HS-5 (cell line): ENCODE measurements around the gene GANC.
"Not testable (repeated sequence)": the region's sequence is repeated elsewhere in the genome, so short reads cannot be mapped to it uniquely, and the experiment has no call there.

Experiments used
- DNase-seq: peaks from one replicate; pipeline ENCODE4 v3.0.0-alpha.2; 2012; ENCODE audit warnings: low read depth

The GANC gene, protein sequence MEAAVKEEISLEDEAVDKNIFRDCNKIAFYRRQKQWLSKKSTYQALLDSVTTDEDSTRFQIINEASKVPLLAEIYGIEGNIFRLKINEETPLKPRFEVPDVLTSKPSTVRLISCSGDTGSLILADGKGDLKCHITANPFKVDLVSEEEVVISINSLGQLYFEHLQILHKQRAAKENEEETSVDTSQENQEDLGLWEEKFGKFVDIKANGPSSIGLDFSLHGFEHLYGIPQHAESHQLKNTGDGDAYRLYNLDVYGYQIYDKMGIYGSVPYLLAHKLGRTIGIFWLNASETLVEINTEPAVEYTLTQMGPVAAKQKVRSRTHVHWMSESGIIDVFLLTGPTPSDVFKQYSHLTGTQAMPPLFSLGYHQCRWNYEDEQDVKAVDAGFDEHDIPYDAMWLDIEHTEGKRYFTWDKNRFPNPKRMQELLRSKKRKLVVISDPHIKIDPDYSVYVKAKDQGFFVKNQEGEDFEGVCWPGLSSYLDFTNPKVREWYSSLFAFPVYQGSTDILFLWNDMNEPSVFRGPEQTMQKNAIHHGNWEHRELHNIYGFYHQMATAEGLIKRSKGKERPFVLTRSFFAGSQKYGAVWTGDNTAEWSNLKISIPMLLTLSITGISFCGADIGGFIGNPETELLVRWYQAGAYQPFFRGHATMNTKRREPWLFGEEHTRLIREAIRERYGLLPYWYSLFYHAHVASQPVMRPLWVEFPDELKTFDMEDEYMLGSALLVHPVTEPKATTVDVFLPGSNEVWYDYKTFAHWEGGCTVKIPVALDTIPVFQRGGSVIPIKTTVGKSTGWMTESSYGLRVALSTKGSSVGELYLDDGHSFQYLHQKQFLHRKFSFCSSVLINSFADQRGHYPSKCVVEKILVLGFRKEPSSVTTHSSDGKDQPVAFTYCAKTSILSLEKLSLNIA (N-terminal part only)

GRCh38 chr15:42272939-42273899 lies at the start of gene GANC, which contains the start of gene TMEM87A:
TSS of gene GANC (plus strand) at chr15:42273201. CDS start at chr15:42274482, 1,281 bp downstream.
TSS of gene TMEM87A (minus strand) at chr15:42273433. CDS start at chr15:42273398, 35 bp downstream.
- DNase-seq, result peak; percentile 96

- no peak for DNase-seq
Measured at GRCh38 chr15:42226648-42227047, 46.4 kb upstream of the GANC start.

GRCh38 chr15:42228036-42228435 lies 45.0 kb upstream of the GANC start:
- no peak for DNase-seq

DNA sequence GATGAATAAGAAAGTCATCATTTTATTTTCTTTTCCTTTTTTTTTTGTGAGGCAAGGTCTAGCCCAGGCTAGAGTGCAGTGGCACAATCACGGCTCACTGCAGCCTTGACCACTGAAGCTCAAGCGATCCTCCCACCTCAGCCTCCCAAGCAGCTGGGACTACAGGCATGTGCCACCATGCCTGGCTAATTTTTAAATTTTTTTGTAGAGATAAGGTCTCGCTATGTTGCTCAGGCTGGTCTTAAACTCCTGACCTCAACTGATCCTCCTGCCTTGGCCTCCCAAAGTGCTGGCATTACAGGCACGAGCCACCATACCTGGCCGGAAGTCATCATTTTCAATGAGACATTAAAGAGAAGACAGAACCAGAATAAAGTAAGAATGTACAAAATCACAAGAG lies 44.0 kb upstream of the GANC start:
- DNase-seq, result not testable (repeated sequence)

DNA sequence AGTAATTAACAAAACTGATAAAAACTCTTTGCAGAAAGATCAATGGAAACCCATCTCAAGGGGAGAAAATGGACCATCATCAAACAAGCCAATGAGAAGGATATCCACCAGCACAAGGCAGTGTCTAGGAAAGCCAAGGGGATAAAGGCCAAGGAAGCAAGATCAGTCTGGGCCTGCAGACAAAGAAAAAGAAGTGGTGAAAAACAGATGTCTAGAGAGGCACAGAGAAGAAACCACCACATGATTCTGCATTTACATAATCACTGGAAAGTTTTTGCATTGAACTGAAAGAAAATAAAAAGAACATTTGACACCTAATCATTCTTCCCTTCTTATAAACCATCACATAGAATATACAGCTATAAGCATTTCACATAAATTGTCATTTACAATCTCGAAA lies 41.9 kb upstream of the GANC start:
- DNase-seq, result no peak

GRCh38 chr15:42232606-42233005 lies 40.4 kb upstream of the GANC start:
- DNase-seq, result no peak

- no peak for DNase-seq
Measured at GRCh38 chr15:42233107-42233506, 39.9 kb upstream of the GANC start.

DNA sequence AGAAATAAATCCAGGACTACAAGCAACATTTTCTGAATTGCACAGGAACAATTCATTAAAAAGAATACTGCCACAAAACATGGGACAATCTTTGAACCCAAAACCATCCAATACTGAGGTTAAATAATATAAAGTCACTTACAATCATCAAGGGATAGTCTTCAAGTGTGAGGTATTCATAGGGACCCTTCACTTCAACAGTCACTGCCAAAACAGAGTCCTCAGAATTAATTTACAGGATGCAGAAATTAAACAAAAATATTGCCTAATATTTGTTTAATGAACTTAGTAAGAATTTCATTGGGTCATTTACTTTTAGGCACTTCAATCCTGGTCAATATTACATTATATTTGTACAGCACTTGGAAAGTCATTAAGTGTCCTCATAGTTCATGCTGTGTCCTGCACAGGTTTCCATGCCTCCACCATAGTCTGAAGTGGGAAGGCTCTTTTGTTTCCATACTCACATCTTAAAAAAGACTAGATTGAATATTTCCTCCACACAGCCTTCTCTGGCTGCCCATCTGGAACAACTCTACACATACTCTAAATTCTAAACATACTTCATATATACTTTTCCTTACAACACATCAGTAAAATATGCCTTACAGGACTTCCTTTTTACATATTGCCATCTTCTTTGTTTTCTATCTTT lies 33.3 kb upstream of the GANC start:
- DNase-seq, result peak; percentile 37

DNA sequence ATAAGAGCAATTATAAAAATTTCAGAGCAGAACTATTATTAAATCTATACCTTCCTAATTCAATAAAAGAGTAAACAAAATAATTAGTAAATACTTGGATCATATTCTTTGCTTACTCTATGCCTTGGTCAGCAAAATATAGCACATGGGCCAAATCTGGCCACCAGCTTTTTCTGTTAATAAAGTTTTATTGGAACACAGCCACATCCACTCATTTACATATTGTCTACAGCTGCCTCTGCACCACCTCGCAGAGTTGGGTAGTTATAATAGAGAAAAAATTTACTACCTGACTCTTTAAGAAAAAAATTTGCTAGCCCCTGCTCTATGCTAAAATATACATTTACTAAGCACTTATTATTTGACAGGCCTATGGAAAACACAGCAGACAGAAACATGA lies 32.2 kb upstream of the GANC start:
- DNase-seq, result no peak

DNA sequence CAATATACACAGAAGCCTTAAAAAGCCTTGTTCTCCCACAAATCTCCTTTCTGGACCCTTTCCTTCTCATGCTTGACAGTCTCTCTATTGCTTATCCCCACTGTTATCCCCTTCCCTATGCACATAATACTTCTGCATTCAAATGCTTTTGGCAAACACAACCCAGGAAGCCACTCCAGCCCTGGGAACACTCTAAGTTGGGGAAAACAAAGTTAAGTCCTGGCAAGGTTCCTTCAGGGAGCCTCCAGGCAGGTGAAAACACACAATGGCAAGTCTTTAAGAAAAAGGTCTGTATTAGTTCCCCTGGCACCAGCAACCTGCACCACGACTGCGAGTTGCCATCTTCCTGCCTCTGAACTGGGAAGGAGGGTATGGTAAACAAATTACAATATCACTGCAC lies 19.7 kb upstream of the GANC start:
- DNase-seq, result no peak

DNA sequence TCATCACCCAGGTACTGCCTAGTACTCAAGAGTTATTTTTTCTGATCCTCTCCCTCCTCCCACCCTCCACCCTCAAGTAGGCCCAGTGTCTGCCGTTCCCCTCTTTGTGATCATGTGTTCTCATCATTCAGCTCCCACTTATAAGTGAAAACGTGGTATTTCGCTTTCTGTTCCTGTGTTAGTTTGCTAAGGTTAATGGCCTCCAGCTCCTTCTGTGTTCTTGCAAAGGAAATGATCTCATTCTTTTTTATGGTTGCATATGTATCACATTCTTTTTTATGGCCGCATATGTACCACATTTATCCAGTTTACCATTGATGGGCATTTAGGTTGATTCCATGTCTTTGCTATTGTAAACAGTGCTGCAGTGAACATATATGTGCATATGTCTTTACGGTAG lies 8.2 kb upstream of the GANC start:
- no peak for DNase-seq

GRCh38 chr15:42267286-42267685 lies 5.7 kb upstream of the GANC start:
- DNase-seq, result no peak

- no peak for DNase-seq
Measured at GRCh38 chr15:42270551-42270950, 2.5 kb upstream of the GANC start.

DNA sequence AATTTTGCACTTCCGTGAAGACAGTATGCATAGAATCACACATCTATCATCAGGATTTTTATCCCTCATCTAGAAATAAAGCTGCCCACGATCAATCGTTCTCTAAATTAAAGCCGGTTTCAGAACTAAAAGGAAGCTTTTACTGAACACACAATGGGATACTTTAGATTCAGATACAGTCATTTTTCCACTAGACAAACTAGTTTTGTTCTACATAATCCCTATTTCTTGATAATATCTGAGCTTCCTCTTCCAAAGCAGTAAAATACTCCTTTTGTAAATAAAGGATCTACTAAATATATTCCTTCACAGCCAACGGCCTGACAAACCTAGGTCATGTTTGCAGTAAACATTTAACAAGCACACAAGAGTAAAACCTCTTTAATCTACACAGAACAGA lies 2.0 kb upstream of the GANC start:
- no peak for DNase-seq

DNA sequence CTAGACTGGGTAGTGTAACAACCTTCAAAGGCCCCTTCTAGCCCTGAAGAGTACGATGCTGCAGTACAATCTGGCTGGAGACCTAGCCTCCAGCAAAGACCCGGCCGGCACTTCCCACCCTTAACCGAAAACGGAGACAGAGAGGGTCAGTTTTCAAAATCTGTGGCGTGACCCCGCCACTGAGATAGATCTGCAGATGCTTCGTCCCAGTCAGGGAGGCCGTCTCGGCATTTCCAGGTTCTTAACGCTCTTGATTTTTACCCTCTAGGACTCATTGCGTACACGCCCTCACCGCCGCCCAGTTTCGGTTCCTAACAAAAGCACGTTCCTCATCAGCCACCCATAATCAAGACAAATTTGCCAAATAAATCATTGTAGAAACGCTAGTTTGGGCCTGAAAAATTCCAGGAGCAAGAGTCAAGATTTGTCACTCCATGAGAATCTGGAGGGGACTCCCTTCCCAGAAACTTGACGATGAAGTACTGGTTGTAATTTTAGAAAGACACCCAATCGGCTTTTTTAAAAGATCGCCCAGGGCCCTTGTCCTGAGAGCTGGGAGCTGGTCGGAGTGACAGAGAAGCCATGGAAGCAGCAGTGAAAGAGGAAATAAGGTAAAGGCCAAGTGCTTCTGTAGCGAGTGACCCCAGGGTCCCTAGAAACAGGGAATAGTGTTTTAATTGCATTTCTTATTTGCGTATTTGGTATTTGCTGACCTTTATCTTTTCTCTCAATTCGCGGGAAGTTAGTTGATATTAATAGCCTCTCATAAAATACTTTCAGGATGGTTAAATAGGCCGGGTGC lies 1.1 kb downstream of the GANC start:
- DNase-seq, result peak; percentile 48

DNA sequence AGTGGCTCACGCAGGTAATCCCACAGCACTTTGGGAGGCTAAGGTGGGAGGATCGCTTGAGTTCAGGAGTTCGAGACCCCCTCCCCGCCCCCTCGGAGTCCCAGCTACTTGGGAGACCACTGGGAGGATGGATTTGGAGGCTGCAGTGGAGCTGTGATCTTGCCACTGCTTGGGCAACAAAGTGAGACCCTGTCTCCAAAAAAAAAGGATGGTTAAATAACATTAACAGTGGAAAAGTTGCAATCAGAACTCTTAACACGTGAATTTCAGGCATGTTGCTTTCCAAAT lies 1.6 kb downstream of the GANC start:
- no peak for DNase-seq

DNA sequence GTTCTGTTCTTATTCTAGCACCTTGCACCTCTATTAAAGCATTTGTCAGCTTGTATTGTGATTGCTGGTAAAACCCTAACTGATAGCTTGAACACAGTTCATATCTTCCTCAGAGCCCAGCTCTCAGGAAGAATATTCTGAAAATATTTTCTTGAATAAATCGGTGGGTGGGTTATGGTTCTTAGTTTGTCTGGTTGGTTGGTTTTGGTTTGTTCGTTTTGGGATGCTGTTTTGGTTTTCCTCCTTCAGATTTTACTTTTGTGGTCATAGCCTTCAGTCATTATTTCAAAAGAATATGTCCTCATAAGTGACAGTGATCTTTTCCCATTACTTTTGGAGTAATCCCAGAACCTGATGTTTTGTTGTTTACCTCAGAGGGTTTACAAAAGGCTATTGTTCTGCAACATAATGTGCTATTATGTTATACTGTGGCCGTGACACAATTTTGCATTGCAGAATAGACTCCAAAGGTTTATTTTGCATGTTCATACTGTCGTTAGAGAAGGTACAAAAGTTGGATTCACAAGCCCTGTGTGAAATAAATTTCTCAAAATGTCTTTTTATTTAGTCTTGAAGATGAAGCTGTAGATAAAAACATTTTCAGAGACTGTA lies 2.9 kb downstream of the GANC start:
- no peak for DNase-seq

DNA sequence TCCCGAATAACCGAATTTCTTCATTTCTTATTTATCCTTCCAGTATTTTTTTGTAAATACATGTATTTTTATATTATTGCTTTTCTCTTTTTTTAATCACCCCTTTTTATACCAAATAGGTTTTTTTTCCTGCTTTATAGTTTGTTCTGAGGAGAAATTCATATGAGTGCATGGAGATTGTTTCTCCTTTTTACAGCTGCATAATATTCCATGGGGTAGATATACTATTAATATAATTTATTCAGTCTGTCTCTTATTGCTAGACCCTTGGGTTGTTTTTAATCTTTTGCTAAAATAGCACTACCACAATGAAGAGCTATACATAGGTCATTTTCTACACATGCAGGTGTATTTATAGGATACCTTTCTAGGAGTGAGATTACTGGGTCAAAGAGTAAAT lies 3.8 kb downstream of the GANC start:
- no peak for DNase-seq

DNA sequence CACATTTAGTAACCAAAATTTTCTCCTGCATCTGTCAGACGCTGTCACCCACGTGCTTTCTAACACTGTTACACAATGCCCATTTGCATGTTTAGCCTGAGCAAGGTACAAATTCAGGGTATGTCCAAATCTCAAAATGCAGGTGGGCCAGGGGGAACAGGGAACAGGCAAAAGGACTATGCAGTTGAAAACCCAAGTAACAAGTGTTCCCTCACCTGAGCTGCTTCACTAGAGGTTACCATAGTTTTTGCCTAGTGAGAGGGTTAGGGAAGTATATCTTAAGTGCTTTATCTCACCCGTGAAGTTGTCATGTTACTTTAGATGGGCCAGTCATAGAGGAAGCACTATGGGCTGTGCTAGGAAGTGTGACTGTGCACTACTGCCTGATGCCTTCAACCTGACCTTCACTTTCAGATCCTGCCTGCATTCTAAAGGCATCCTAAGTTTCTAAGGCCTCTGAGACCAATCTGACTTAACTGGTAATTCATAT lies 6.3 kb downstream of the GANC start:
- no peak for DNase-seq

GRCh38 chr15:42282344-42282743 lies 9.3 kb downstream of the GANC start:
- DNase-seq, result no peak
